Measurements from ENCODE around the gene CELF2.

Gene CELF2

GRCh38 chr10:11230498-11231167 lies 213.0 kb downstream of the CELF2 start:
- peak; percentile 50 for DNase-seq

DNA sequence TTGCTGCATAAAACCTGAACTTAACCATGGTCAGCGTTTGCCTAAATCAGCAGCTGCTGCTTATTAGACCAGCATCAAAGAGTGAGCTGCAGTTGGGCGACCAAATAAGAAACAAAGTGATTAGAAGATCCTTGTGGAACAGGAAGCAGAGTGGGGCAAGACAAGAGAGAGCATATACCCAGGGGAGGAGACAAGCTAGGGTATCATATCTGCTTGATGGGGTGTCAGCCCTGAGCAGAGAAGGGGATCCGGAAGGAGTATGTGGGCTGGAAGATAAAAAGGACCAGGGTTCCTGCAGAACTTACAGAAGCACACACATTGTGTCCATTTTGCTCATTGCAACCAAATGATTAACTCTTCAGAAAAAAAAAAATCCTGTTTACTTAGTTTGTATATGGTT lies 213.6 kb downstream of the CELF2 start:
- DNase-seq: no peak

DNA sequence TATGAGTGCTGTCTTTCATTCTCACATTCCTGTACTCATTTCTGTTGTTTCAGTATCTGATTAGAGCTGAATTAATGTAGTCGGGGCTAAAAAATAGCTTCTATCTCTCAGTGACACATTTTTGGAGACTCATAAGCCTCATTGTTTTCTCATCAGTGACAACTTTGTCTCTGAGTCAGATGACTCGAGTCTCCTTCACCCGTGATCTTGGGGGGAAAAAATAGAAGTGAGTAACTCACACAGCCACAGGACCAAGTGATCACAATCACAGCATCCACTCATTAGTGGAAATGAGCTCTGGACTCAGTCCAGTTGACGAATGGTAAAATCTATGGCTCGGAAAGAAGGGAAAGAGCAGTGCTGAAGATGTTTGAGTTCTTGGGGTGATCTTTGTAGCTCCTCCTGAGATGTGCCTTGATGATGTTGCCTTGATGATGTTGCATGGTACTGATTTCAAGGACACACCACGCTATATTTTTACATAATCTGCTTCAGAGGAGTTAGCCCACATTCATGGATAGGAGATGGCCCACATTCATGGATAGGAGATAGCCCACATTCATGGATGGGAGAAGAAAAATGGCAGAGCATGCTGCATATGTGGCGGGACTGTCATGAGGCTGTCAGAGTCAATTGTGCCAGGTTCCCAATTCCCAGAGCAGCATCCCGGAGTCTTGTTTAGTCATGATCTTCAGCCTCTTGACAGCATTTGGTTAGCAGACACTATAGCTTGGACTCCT lies 214.7 kb downstream of the CELF2 start:
- no peak for DNase-seq

GRCh38 chr10:11234857-11235531 lies 217.3 kb downstream of the CELF2 start:
- DNase-seq: no peak

- DNase-seq: no peak
Observed at GRCh38 chr10:11235771-11236170, 218.1 kb downstream of the CELF2 start.

DNA sequence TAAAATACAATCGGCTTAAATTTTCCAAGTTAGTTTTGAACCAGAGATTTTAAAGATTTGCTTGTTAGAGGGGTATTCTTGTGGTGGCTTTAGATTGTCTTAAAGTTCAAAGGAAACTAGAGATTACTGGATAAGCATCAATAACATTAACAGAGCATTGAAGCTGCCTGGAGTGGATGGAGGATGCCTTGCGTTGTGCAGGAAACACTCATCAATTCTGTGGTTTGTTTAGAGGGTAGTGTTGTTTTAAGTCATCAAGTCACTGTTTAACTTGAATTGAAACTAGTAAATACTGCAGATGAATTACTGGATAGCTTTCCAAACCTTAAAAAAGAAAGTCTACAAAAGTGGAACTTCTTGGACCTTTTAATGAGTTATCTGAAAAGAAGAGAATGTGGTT lies 218.6 kb downstream of the CELF2 start:
- DNase-seq: no peak

DNA sequence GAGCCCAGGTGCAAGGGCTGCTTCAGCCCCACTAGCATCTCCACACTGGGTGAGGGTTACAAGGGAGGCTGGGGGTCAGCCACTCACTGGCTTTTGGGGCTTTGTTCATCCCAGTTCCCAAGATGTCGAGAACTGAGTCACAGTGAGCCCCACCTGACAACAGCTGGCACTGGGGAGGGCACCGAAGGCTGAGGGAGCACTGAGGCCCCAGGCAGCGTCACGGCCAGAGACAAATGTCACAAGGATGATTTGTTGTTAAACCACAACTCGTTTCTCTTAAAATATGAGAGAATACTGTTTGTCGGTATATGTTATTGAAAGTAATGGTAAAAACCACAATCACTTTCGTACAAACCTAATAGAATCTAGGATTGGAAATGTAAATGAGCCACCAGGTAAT lies 219.9 kb downstream of the CELF2 start:
- no peak for DNase-seq

DNA sequence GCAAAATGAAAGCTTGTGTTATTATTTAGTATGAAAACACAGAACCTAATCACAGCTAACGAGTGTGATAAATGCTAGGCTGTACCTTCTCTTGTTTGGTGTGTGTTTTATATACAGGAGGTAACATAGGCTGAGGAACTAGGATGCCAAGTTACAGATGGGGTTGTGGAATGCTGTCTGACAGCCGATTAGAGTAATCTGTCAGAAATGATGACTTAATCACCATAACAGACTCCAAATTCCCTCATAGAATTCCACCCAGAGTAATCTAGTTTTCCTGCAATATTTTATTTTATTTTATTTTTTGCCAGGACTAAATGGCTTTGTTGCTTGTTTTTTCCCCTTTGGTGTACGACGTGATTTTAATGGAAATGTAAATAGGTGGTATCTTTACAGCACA lies 221.2 kb downstream of the CELF2 start:
- DNase-seq: no peak

- no peak for DNase-seq
Observed at GRCh38 chr10:11240641-11241040, 223.0 kb downstream of the CELF2 start.

DNA sequence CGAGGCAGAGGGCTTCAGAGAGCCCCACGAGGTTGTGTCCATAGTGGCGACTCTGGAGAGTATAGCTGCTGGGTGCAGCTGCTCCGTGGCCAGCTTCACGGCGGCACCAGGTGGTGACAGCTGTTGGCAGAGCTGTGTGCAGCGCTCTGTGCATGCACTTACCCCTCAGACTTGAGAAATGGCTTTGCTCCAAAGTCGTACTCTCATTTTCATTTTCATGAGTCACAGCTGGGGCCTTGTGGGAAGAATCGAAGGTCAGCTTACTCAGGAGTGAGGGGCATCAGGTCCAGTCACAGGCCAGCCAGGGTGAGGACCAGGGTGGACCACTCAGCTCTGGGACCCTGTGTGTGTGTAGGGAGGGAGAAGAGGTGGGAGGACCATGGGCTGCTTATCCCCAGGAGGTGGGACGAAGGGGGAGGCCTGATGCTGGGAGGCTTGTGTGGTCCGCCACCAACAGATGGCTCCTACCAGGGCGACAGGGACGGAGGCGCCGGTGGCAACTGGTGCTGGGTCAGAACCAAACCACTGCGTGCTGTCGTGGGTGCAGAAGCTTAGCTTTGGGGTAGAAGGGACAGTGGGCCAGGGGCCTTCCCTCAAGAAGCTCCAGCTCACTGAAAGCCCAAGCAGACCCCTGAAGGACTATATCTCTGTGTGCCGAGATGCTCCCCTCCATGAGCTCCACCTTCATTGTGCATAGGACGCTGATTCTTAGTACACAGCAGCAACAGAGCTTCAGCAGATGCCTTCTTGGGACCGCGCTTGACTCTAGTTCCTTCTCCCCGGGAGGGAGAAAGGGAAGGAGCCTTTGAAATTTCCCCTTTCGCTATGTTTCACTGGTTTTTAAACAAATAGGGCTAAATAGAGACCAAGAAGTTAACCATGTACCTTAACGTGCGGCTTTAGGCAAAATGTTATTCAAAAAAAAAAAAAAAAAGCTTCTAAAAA lies 225.0 kb downstream of the CELF2 start:
- peak; percentile 69 for DNase-seq

GRCh38 chr10:11243425-11244222 lies 226.0 kb downstream of the CELF2 start:
- DNase-seq: no peak

- DNase-seq: no peak
Observed at GRCh38 chr10:11245095-11245479, 227.4 kb downstream of the CELF2 start.

DNA sequence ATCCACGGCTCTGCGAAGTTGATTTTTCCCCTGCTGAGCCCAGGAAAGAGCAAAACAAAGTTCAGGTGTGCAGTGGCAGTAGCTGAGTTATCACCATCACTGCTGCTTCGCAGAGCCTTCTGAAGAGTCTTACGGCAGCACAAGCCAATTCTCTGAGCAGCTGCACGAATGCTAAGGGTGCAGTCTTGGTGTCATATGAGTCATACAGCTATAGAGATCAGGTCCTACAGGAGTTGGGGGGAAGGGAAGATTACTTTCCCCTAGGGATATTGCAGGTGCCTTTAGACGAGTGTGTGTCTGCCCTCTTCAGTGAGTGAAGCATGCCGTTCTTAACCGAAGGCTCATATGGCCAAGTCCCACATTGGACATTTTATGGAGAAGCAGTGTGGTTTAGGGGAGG lies 227.8 kb downstream of the CELF2 start:
- no peak for DNase-seq

- no peak for DNase-seq
Observed at GRCh38 chr10:11245981-11246590, 228.4 kb downstream of the CELF2 start.

DNA sequence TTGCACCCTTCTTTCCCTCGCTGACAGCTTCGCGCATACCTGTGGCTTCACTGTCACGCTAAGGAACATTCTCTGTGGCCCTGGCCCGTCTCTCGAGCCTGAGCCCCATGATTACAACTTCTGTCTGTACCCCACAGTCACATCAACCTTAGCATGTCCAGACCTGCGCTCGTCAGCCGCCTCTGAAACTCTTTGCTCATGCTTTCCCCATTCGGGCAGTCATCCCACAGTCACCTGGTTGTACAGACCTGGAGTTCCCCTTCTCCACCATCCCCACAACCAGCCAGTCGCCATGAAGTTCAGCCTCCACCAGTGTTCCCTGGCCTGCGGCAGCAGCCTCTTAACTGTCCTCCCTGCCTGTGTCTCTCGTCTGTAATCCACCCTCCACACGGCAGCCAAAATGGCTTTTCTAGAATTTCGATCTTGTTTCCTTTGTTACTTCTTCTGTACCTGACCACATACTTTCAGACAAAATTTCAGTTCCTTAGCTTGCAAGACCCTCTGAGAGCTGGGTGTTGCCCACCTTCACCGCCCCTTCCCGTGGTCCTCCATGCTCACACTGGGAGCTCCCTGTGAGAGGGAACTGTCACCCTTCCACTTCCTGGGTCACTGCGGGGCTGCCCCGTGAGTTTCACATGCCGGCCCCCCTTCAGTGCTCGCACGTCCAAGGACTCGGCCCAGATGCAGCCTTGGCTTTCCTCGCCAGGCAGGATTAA lies 229.2 kb downstream of the CELF2 start:
- DNase-seq: no peak

DNA sequence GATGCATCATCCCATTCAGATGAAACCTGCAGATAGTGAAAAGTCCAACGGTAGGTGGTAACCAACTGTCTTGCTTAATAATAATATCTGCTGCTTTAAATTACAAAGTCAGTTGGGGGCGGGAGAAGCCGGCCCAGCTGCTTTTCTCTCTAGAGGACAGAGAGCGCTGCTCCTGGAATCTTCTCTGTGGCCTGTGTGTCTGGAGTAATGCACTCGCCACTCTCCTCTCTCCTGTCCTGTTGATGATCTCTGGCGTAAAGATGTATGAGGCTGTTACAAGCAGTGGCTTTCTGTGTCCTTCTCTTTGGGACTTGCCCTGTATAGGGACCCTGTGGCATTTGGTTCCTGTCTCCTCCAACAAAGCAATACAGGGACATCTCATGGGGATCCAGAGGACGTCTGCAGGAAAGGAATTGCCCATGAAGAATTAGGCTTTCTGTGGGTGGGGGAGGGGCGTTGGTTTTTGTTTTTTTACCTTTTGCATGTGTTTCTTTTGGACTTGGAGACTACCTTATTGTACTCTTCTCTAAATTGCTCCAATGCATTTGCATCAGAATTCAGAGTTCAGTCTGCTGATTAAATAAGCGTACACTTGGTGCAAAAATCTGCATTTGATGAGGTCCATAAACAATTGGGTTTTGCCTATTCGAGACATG lies 231.6 kb downstream of the CELF2 start:
- peak; percentile 67 for DNase-seq

DNA sequence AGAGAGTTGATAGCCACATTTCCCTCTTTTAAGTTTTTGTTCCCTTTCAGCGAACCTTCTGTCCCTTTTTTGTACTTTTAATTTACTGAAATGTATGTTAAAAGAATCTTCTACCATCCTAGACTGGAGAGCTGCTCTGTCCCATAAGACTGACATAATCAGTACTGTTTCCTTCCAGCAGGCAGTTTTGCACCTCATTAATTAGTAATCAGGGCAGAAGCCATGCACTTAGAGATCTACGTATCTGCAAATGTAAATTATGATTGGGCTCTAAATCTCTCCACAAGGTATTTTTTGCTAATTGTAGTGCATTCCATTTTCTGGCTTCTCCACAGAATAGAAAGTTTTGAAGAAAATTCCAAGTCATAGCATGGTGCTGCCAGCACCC lies 232.1 kb downstream of the CELF2 start:
- no peak for DNase-seq

GRCh38 chr10:11250304-11250703 lies 232.6 kb downstream of the CELF2 start:
- no peak for DNase-seq

GRCh38 chr10:11252887-11253286 lies 235.2 kb downstream of the CELF2 start:
- DNase-seq: no peak

DNA sequence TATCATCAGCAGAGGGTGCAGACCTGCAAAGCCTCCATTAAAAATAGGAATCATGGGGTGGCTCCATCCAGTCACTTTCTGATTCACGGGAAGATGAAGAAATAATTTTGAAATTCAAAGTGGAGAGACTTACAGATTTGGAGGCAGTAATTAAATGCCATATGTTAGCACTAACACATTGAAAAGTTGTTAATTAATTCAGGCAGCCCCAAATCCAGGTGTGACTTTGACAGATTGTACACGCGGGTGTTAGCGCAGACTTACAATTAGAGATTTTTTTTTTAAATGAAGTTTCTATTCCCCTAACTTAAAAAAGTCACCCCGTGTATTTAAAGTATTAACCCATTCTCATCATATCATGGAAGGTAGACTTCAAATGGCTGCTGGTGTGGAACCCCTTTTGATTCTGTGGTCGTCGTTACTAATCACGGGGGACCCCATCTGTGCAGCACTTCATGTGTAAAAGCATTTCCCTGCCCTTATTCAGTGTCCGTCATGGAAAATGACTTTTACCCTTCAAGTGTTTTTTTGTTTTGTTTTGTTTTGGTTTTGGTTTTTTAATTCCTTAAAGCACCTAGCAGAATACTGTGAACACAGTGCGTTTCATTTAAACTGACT lies 235.8 kb downstream of the CELF2 start:
- DNase-seq: no peak

Data from eye (tissue), 1 donor.